SU-DHL-6 (cell line): ENCODE measurements around the gene KIF16B.

ENCODE experiments used
- H2AFZ ChIP-seq: fragments of 200-600 bp; sonication (generic); 2 replicates; pipeline ENCODE4 v1.6.1; 2014; ENCODE audit warnings: low read depth, mild to moderate bottlenecking, moderate library complexity, mixed read lengths, antibody characterized with exemption, low read length; ENCODE audit not compliant: severe bottlenecking
- H3F3A ChIP-seq: fragments of 200-600 bp; shearing (Covaris generic); 2 replicates; pipeline ENCODE4 v1.6.0; 2016; ENCODE audit warnings: antibody characterized with exemption, mild to moderate bottlenecking; ENCODE audit not compliant: insufficient read depth
- H3K27ac ChIP-seq: fragments of 200-600 bp; sonication (generic); 2 replicates; pipeline ENCODE4 v1.5.1; 2016; ENCODE audit warnings: low read depth, mild to moderate bottlenecking, low read length, moderate library complexity, mixed read lengths
- H3K27me3 ChIP-seq: fragments of 200-600 bp; sonication (generic), shearing (Covaris generic); 2 replicates; pipeline ENCODE4 v1.6.0; 2014; ENCODE audit warnings: mild to moderate bottlenecking, low read length
- H3K36me3 ChIP-seq: fragments of 200-600 bp; sonication (generic); 2 replicates; pipeline ENCODE4 v1.6.1; 2014; ENCODE audit warnings: mild to moderate bottlenecking, low read length, mixed read lengths
- H3K4me2 ChIP-seq: fragments of 300-600, 200-600 bp; shearing (Covaris generic), sonication (generic); 2 replicates; pipeline ENCODE4 v1.6.0; 2014; ENCODE audit warnings: low read length, low read depth, mild to moderate bottlenecking; ENCODE audit not compliant: poor library complexity, severe bottlenecking
- H3K4me3 ChIP-seq: fragments of 200-600 bp; sonication (generic); 2 replicates; pipeline ENCODE4 v1.5.1; 2014; ENCODE audit warnings: antibody characterized with exemption, low read length, mild to moderate bottlenecking, mixed read lengths; ENCODE audit not compliant: insufficient read depth, poor library complexity, severe bottlenecking
- H3K79me2 ChIP-seq: fragments of 200-600 bp; sonication (generic); 2 replicates; pipeline ENCODE4 v1.6.1; 2014; ENCODE audit warnings: mild to moderate bottlenecking, low read length, moderate library complexity; ENCODE audit not compliant: insufficient read depth
- H3K9ac ChIP-seq: fragments of 200-600 bp; sonication (generic); 2 replicates; pipeline ENCODE4 v1.7.0; 2014; ENCODE audit warnings: mild to moderate bottlenecking, low read length
- H3K9me2 ChIP-seq: fragments of 200-600 bp; sonication (generic); replicated peaks from 2 replicates; pipeline ENCODE4 v1.6.1; 2014; ENCODE audit warnings: low read length; ENCODE audit not compliant: insufficient read depth
- H3K9me3 ChIP-seq: fragments of 200-600 bp; sonication (generic); 2 replicates; pipeline ENCODE4 v1.6.1; 2014; ENCODE audit warnings: low read length, mixed read lengths; ENCODE audit not compliant: insufficient read depth
- H4K20me1 ChIP-seq: fragments of 200-600 bp; sonication (generic); 2 replicates; pipeline ENCODE4 v1.6.1; 2014; ENCODE audit warnings: low read depth, mild to moderate bottlenecking, antibody characterized with exemption, low read length, moderate library complexity, mixed read lengths
- EZH2phosphoT487 ChIP-seq: fragments of 200-600 bp; sonication (generic), shearing (Covaris generic); conservative IDR thresholded peaks from 2 replicates; pipeline ENCODE4 v1.6.1; 2018; ENCODE audit warnings: mild to moderate bottlenecking, antibody characterized with exemption, low read length, moderate library complexity, mixed read lengths
- TF ChIP-seq, protein P1 (sequence below): fragments of 200-600 bp; sonication (generic); IDR thresholded peaks from one replicate; pipeline ENCODE4 v1.5.1; 2017; ENCODE audit warnings: antibody characterized with exemption, mild to moderate bottlenecking, low read length, moderate library complexity; ENCODE audit not compliant: insufficient read depth, poor library complexity, severe bottlenecking

Gene KIF16B

GRCh38 chr20:16573001-16573965 is at the start of gene KIF16B:
Gene KIF16B, minus strand, starts transcription at chr20:16573448. Its CDS starts 173 bp downstream, at chr20:16573275.
- Histone ChIP-seq H2AFZ (peak within 1 kb of the TSS; percentile 76), H3K36me3 (no peaks in the 10 kb centered on the region), H4K20me1 (no peaks in the 10 kb centered on the region), H3K79me2 (no peaks in the 10 kb centered on the region), H3K27ac (peak within 1 kb of the TSS; percentile 64), H3K9me3 (no peaks in the 10 kb centered on the region), H3F3A (no peaks in the 10 kb centered on the region; the same call in 1 of the 2 replicates), H3K9me2 (no peaks in the 10 kb centered on the region), H3K4me3 (peak within 1 kb of the TSS; percentile 67), H3K4me2 (peak within 1 kb of the TSS; percentile 71), H3K9ac (peak within 1 kb of the TSS; percentile 71), H3K27me3 (no peaks in the 10 kb centered on the region)
- TF ChIP-seq EZH2phosphoT487: no peak
- TF ChIP-seq, protein P1, sequence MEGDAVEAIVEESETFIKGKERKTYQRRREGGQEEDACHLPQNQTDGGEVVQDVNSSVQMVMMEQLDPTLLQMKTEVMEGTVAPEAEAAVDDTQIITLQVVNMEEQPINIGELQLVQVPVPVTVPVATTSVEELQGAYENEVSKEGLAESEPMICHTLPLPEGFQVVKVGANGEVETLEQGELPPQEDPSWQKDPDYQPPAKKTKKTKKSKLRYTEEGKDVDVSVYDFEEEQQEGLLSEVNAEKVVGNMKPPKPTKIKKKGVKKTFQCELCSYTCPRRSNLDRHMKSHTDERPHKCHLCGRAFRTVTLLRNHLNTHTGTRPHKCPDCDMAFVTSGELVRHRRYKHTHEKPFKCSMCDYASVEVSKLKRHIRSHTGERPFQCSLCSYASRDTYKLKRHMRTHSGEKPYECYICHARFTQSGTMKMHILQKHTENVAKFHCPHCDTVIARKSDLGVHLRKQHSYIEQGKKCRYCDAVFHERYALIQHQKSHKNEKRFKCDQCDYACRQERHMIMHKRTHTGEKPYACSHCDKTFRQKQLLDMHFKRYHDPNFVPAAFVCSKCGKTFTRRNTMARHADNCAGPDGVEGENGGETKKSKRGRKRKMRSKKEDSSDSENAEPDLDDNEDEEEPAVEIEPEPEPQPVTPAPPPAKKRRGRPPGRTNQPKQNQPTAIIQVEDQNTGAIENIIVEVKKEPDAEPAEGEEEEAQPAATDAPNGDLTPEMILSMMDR: no peak

DNA sequence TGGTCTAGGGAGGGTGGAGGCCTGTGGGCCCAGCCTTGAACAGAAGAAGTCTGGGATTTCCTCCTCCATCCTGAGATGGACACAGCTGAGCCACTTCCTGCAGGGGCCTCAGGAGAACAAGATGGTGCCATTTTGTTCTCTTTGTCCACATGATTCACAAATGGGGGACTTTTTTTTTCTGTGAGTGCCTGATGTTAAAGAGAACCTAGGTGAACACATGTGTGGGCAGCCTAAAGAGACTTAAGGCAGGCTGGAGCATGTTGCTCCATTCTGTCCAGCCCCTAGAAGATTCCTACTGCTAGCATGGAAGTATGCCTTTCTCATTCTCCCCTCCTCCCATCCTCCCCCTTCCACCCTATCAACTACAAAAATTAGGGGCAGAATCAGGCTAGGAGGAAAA is 49.3 kb upstream of the KIF16B start:
- Histone ChIP-seq H3K27ac (no peak overlapping the region), H3K9me2 (no peaks in the 10 kb centered on the region), H4K20me1 (no peaks in the 10 kb centered on the region), H3K27me3 (no peaks in the 10 kb centered on the region), H3K4me2 (no peak overlapping the region), H3K9me3 (peaks cover 2% of the 10 kb centered on the region; the same call in 1 of the 2 replicates), H3K9ac (no peak overlapping the region), H3K79me2 (no peaks in the 10 kb centered on the region), H3K36me3 (no peaks in the 10 kb centered on the region), H3F3A (no peaks in the 10 kb centered on the region), H2AFZ (no peak overlapping the region), H3K4me3 (no peak overlapping the region)
- no peak for TF ChIP-seq EZH2phosphoT487
- TF ChIP-seq, protein P1: no peak

- Histone ChIP-seq H3K79me2 (no peaks in the 10 kb centered on the region), H3K36me3 (no peaks in the 10 kb centered on the region), H3K9ac (no peak overlapping the region), H3K27me3 (no peaks in the 10 kb centered on the region), H3K9me3 (peaks cover 5% of the 10 kb centered on the region; the same call in 1 of the 2 replicates), H3K9me2 (no peaks in the 10 kb centered on the region), H3K4me2 (no peak overlapping the region), H3K27ac (no peak overlapping the region), H3F3A (no peaks in the 10 kb centered on the region), H3K4me3 (no peak overlapping the region), H4K20me1 (no peaks in the 10 kb centered on the region), H2AFZ (no peak overlapping the region)
- TF ChIP-seq, protein P1: no peak
- no peak for TF ChIP-seq EZH2phosphoT487
These were observed 48.3 kb upstream of the KIF16B start for GRCh38 chr20:16621435-16622141.
